HFFc6 (cell line): ENCODE results near the gene EEF1AKMT3. TPM values are rescaled to one million over a fixed set of nuclear protein-coding genes. Genes with fewer than 3 reads are reported as not detected.
A peak's percentile ranks its signal among the peaks of the same experiment; 100 is the strongest.

Source experiments
- DNase-seq: peaks from one replicate; pipeline ENCODE4 v3.0.0-alpha.2; 2018
- H3K27ac Mint-ChIP-seq: 2 replicates; pipeline ENCODE4 v1.8.0; 2020; ENCODE audit warnings: mild to moderate bottlenecking, mixed read lengths
- H3K27me3 Mint-ChIP-seq: 2 replicates; pipeline ENCODE4 v1.8.0; 2021; ENCODE audit warnings: mild to moderate bottlenecking, moderate library complexity, mixed read lengths; ENCODE audit not compliant: insufficient read depth
- H3K36me3 Mint-ChIP-seq: 2 replicates; pipeline ENCODE4 v1.8.0; 2021; ENCODE audit warnings: low read depth, mixed read lengths
- H3K4me1 Mint-ChIP-seq: 2 replicates; pipeline ENCODE4 v1.8.0; 2020; ENCODE audit warnings: low read depth, mixed read lengths
- H3K4me3 Mint-ChIP-seq: 2 replicates; pipeline ENCODE4 v1.8.0; 2020; ENCODE audit warnings: mild to moderate bottlenecking, moderate library complexity, mixed read lengths
- H3K9me3 Mint-ChIP-seq: 2 replicates; pipeline ENCODE4 v1.8.0; 2020; ENCODE audit warnings: mild to moderate bottlenecking, mixed read lengths
- CTCF ChIP-seq: fragments of 200-600 bp; sonication (generic); IDR thresholded peaks from 2 replicates; pipeline ENCODE4 v1.5.0; 2021; ENCODE audit warnings: antibody characterized with exemption, mild to moderate bottlenecking
- total RNA-seq, 6 experiments: library from RNA; stranded (reverse); fragmentation: NEBNext Ultra II Directional; extraction: Animal tissue kit (Norgen Biotek cat#: 25700); gene quantifications; 2 replicates in 1 of 6; 3 replicates in 5 of 6; pipeline ENCODE4 v1.2.3, GENCODE V29; 2021

Gene EEF1AKMT3
- total RNA-seq, 6 experiments from 2014 or later, result 6.3 to 9.0 (median 7.8) TPM

GRCh38 chr12:57736741-57737466, 35.5 kb upstream of the EEF1AKMT3 start:
- peaks cover 31% of the 10 kb centered on the region for H3K27me3 Mint-ChIP-seq
- no peaks in the 10 kb centered on the region for H3K36me3 Mint-ChIP-seq
- H3K4me3 Mint-ChIP-seq, result peak overlapping the region; percentile 73
- no peak for TF ChIP-seq CTCF
- no peak overlapping the region for H3K27ac Mint-ChIP-seq
- no peaks in the 10 kb centered on the region for H3K9me3 Mint-ChIP-seq
- peaks cover 34% of the 10 kb centered on the region for H3K4me1 Mint-ChIP-seq
- DNase-seq, result no peak

- H3K27ac Mint-ChIP-seq, result no peak overlapping the region
- H3K36me3 Mint-ChIP-seq, result no peaks in the 10 kb centered on the region
- no peaks in the 10 kb centered on the region for H3K9me3 Mint-ChIP-seq
- peaks cover 36% of the 10 kb centered on the region for H3K27me3 Mint-ChIP-seq
- no peak for DNase-seq
- TF ChIP-seq CTCF, result peak; percentile 64
- H3K4me3 Mint-ChIP-seq, result no peak overlapping the region
- peaks cover 34% of the 10 kb centered on the region for H3K4me1 Mint-ChIP-seq
Observed at GRCh38 chr12:57737467-57738460, 34.6 kb upstream of the EEF1AKMT3 start.

GRCh38 chr12:57738661-57739237, 33.7 kb upstream of the EEF1AKMT3 start, which contains the start of gene AGAP2:
TSS of gene AGAP2 (minus strand) at chr12:57738742. CDS start at chr12:57738246, 496 bp downstream.
- Mint-ChIP-seq H3K4me1 (peaks cover 26% of the 10 kb centered on the region), H3K27me3 (peaks cover 36% of the 10 kb centered on the region), H3K4me3 (peak within 1 kb of the TSS; percentile 13), H3K9me3 (no peaks in the 10 kb centered on the region), H3K36me3 (no peaks in the 10 kb centered on the region), H3K27ac (no peak within 1 kb of the TSS)
- no peak for TF ChIP-seq CTCF
- no peak for DNase-seq

GRCh38 chr12:57739387-57739786, 33.0 kb upstream of the EEF1AKMT3 start:
- Mint-ChIP-seq H3K4me1 (peaks cover 29% of the 10 kb centered on the region), H3K27ac (no peak overlapping the region), H3K27me3 (peaks cover 34% of the 10 kb centered on the region), H3K9me3 (no peaks in the 10 kb centered on the region), H3K36me3 (no peaks in the 10 kb centered on the region), H3K4me3 (peak overlapping the region; percentile 13)
- TF ChIP-seq CTCF, result no peak
- DNase-seq, result no peak

GRCh38 chr12:57739914-57740538, 32.4 kb upstream of the EEF1AKMT3 start:
- no peak overlapping the region for H3K4me3 Mint-ChIP-seq
- peaks cover 26% of the 10 kb centered on the region for H3K4me1 Mint-ChIP-seq
- no peak overlapping the region for H3K27ac Mint-ChIP-seq
- H3K36me3 Mint-ChIP-seq, result no peaks in the 10 kb centered on the region
- DNase-seq, result no peak
- H3K27me3 Mint-ChIP-seq, result peaks cover 35% of the 10 kb centered on the region
- no peak for TF ChIP-seq CTCF
- peaks cover 3% of the 10 kb centered on the region; the same call in 1 of the 2 replicates for H3K9me3 Mint-ChIP-seq
